GM20000 (cell line): Measurements from ENCODE around the gene RGR.

Experiments used
- DNase-seq: peaks from one replicate; pipeline ENCODE4 v3.0.0; 2012; ENCODE audit warnings: low spot score
- TF ChIP-seq, protein P1 (sequence below): IDR thresholded peaks from 2 replicates; pipeline ENCODE4 v1.5.1; 2012; ENCODE audit warnings: mild to moderate bottlenecking, control low read depth; ENCODE audit errors: extremely low read depth, missing control alignments

The RGR gene

GRCh38 chr10:84221916-84222315 is 22.9 kb upstream of the RGR start:
- DNase-seq, result no peak
- TF ChIP-seq, protein P1, sequence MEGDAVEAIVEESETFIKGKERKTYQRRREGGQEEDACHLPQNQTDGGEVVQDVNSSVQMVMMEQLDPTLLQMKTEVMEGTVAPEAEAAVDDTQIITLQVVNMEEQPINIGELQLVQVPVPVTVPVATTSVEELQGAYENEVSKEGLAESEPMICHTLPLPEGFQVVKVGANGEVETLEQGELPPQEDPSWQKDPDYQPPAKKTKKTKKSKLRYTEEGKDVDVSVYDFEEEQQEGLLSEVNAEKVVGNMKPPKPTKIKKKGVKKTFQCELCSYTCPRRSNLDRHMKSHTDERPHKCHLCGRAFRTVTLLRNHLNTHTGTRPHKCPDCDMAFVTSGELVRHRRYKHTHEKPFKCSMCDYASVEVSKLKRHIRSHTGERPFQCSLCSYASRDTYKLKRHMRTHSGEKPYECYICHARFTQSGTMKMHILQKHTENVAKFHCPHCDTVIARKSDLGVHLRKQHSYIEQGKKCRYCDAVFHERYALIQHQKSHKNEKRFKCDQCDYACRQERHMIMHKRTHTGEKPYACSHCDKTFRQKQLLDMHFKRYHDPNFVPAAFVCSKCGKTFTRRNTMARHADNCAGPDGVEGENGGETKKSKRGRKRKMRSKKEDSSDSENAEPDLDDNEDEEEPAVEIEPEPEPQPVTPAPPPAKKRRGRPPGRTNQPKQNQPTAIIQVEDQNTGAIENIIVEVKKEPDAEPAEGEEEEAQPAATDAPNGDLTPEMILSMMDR, result no peak

DNA sequence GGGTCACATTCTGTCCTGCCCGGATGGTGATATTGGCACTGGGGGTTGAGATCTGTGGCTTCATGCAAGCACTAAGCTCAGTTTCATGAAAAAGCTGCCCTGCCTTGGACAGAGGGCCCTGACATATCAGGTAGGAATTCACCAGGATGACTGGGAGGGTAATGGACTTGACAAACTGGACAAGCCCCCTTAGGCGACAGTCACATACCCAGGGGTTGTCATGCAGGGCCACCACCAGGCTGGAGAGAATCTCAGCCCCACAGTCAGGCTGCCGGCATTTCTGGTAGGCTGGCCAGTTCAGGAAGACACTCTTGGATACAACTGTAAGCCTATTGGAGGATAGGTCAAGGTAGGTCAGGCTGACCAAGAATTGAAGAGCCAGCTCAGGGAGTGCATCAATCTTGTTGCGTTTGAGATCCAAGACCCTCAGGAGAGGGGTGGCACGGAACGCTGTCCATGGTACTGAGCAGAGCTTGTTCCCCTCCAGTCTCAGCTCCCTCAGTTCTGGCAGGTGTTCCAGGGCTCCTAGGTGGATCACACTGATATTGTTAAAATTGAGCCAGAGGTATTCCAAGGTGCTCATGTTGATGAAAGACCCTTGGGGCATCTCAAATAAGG is 20.3 kb upstream of the RGR start:
- DNase-seq, result no peak

DNA sequence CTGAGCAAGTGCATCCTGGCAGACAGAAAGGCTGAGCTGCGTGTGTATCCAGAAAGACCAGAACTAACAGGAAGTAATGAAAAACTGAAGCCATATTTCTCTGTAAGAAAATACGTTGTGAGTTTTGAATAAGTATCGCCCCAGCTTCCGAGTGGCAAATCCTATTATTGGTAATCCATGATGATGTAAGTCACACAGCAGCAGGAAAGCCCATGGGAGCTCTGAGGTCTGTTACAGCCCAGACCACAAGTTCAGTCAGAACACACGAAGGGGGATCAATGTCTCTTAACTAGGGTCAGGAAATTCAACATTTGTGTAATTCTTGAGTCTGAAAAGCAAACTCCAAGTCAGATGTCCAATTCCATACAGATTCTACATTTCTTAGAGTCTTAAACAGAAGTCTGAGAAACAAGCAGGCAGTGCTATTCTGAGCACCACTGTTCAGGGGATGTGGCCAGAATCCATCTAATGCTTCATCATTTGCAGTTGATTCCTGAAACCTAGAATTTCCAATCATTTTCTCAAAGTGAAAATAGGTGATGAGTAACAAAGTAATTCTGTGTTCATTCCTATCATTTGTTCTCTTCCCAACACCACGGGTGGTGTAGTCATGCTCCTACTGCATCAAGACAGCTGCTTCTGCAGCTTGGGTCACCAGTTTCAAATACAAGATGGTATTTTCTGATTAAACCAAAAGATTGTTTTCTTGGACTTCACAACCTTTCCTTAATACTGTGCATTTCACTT is 19.3 kb upstream of the RGR start, which contains the start of gene LRIT2:
TSS of gene LRIT2 (minus strand) at position 118 of the 747 bp plus-strand sequence. CDS start at position 94, 24 bp downstream.
- no peak for DNase-seq
- TF ChIP-seq, protein P1, result no peak

More for the DNA sequence above, 20.3 kb upstream of the RGR start:
- TF ChIP-seq, protein P1, result no peak

DNA sequence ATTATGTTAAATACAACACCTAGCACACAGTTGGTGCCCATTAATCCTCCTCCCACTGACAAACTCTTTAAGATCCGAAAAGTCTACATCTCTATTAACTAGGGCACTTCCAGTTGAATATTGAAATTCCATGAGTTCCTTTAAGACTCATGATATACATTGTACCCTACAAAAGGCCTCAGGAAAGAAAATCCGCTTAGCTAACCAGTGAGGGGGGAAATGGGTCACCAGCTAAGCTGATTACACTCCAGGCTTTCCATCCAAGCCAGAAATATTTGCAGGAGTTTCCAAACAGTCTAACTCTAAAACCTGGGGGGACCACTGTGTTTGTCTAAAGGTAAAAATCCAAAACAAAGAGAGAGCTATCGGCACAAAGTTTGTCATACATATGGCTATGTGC is 18.2 kb upstream of the RGR start:
- TF ChIP-seq, protein P1, result no peak
- no peak for DNase-seq

- DNase-seq, result no peak
- TF ChIP-seq, protein P1, result no peak
Observed at GRCh38 chr10:84227810-84228209, 17.0 kb upstream of the RGR start.

DNA sequence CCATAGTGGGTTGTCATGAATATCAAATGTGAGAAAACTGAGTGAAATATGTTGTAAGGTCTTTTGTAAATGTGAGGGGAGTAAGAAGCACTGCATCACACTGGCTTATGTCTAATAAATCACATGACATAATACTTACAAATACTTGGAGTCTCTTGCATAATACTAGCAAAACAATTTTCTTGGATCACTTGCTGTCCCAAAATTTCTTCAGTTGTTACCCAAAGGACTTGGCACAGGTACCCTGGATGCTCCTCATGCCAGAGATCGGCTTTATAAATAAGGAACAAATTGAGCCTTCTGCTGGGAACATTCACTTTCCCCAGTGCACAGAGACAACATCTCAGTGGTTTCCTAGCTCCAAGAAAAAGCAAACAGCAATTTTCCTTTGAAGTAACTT is 14.5 kb upstream of the RGR start:
- DNase-seq, result no peak
- TF ChIP-seq, protein P1, result no peak

DNA sequence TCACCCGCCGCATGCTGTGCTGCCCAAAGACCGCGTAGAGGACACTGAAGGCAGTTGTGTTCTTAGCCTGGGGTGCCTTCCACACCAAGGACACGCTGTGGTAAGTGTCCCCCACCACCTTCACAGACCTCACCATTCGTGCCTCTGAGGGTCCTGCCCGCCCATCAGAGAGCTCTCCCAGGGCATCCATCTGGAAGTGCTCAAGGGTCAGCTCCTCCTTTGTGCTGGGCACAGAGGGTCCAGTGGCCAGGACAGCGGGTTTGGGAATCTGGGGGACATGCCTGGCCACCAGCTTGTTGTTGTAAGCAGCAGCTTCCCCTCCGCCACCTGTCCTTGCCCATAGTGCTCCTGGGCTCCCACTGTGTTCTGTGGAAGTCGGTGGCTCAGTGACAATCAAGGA is 12.5 kb upstream of the RGR start:
- DNase-seq, result no peak
- TF ChIP-seq, protein P1, result no peak
